Esophagus muscularis mucosa (tissue), 4 donors: Measurements from ENCODE around the gene ABCA1. TPM values are rescaled to one million over a fixed set of nuclear protein-coding genes. Genes with fewer than 3 reads are reported as not detected.
A peak's percentile ranks its signal among the peaks of the same experiment; 100 is the strongest.
"Not testable (repeated sequence)": the region's sequence is repeated elsewhere in the genome, so short reads cannot be mapped to it uniquely, and the experiment has no call there.

Experiments
- DNase-seq: peaks from one replicate; pipeline ENCODE4 v3.0.0-alpha.2; 2017; ENCODE audit errors: extremely low spot score
- H3K27ac ChIP-seq, 4 donors: fragments of 200-600 bp; sonication (generic); replicated peaks in 1 of 4; 1 replicate in 3 of 4; 2 replicates in 1 of 4; pipeline ENCODE4 v1.5.1; 2016 to 2019; ENCODE audit warnings: mild to moderate bottlenecking in 1 of 4
- H3K27me3 ChIP-seq, 4 donors: fragments of 200-600 bp; sonication (generic); one replicate each; pipeline versions ENCODE4 v1.5.1 to v1.6.0; 2016 to 2019
- H3K36me3 ChIP-seq, 4 donors: fragments of 200-600 bp; sonication (generic); one replicate each; pipeline ENCODE4 v1.5.1; 2016 to 2019
- H3K4me1 ChIP-seq, 4 donors: fragments of 200-600 bp; sonication (generic); one replicate each; pipeline ENCODE4 v1.5.1; 2016 to 2019
- H3K4me3 ChIP-seq, 4 donors: fragments of 200-600 bp; sonication (generic); 1 replicate in 2 of 4; 2 replicates in 2 of 4; pipeline ENCODE4 v1.5.1; 2016 to 2019; ENCODE audit warnings: mild to moderate bottlenecking in 4 of 4, moderate library complexity in 1 of 4
- H3K9me3 ChIP-seq, 4 donors: fragments of 200-600 bp; sonication (generic); 1 replicate in 3 of 4; 2 replicates in 1 of 4; pipeline ENCODE4 v1.5.1; 2016 to 2019
- CTCF ChIP-seq, 3 experiments: fragments of 200-600 bp in 2 of 3; fragments of 450-650 bp in 1 of 3; sonication (generic) in 2 of 3; IDR thresholded peaks; one replicate each; pipeline ENCODE4 v1.5.1; 2017 to 2019; ENCODE audit warnings: antibody characterized with exemption in 3 of 3, mild to moderate bottlenecking in 2 of 3, moderate library complexity in 1 of 3
- EP300 ChIP-seq: sonication (generic); formaldehyde crosslinking; IDR thresholded peaks from one replicate; pipeline ENCODE4 v1.6.1; 2017; ENCODE audit warnings: antibody characterized with exemption
- POLR2A ChIP-seq: fragments of 450-650 bp; IDR thresholded peaks from one replicate; pipeline ENCODE4 v1.6.1; 2017; ENCODE audit warnings: antibody characterized with exemption, moderate library complexity, mild to moderate bottlenecking, low read depth
- POLR2AphosphoS5 ChIP-seq, 2 donors: sonication (generic); formaldehyde crosslinking; IDR thresholded peaks; one replicate each; pipeline ENCODE4 v1.6.1; 2017; ENCODE audit warnings: antibody characterized with exemption in 2 of 2
- WGBS: methylation state at CpG from one replicate; pipeline ENCODE4 v1.1.5; 2018; 5-methylcytosine and 5-hydroxymethylcytosine counted together
- intact Hi-C: fragments of 100-400 bp; cut with DNase I; formaldehyde crosslinking; loops from one replicate; pipeline ENCODE4 v1.15.1; 2023
- total RNA-seq, 4 donors: library from RNA; depleted of rRNA; stranded (reverse); fragments of >200 nt; gene quantifications; one replicate each; pipeline versions ENCODE4 v1.1.0 to v1.2.1, GENCODE V29; 2016

The ABCA1 gene
- total RNA-seq, 4 donors from 2014 or later: 47.8 to 73.9 (median 54.7) TPM

DNA sequence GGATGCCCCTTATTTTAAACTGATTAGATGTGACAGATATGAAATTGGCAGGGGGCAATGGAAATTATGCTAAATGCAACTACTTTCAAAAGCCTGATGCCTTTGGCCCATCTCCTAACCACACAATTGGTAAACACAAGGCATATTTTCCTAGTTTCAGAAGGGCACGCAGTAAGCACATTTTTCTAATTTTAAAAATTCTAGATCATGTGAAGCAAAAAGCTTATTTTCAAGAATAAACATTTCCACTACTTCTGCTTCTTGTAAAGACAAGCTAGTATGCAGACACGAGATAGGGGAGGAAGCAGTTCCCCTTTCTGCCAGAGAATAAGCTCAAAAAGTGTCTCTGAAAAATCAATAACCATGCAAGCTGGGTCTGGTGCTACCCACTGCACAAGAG is 67.7 kb downstream of the ABCA1 start:
- DNase-seq: no peak
- intact Hi-C loops: loop anchor here (5.0 kb wide), 1 partner anchor 557 kb away; no protein-coding TSS in a partner anchor
- Histone ChIP-seq H3K36me3 (peaks cover 21 to 69% (median 53%) of the 10 kb centered on the region in 4 donors), H3K27ac (peak overlapping the region in 2 of 4 donors; percentile 5 to 37), H3K4me1 (peaks cover 25 to 73% (median 69%) of the 10 kb centered on the region in 4 donors), H3K4me3 (no peak overlapping the region), H3K27me3 (no peaks in the 10 kb centered on the region), H3K9me3 (no peaks in the 10 kb centered on the region)
- 51% methylated on average over 2 of the region's 2 CpGs for WGBS
- TF ChIP-seq CTCF (IDR thresholded peaks at IDR 0.05) (no peak), POLR2AphosphoS5 (IDR thresholded peaks at IDR 0.05) (no peak), POLR2A (no peak), EP300 (no peak)

DNA sequence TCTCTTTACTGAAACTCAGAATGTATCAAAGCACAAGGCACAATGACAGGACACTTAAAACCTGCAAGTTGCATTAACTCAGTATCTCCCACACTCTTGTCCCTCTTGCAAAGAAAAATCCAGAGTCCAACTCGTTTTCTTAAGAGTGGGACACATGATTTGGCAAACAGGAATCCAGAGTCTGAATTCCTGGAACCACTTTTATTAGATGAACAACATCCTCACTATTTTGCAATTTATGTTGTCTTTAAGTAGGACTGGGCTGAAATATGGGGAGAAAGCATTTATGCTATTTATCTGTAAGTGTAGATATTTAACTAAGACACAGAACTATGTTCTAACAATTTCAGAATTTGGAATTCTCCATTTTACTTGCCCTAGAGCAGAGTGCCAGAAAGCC is 69.1 kb downstream of the ABCA1 start:
- peak overlapping the region in 3 of 4 donors; percentile 5 to 37 (median 17) for H3K27ac ChIP-seq
- DNase-seq: no peak
- intact Hi-C loops: no loop called here

DNA sequence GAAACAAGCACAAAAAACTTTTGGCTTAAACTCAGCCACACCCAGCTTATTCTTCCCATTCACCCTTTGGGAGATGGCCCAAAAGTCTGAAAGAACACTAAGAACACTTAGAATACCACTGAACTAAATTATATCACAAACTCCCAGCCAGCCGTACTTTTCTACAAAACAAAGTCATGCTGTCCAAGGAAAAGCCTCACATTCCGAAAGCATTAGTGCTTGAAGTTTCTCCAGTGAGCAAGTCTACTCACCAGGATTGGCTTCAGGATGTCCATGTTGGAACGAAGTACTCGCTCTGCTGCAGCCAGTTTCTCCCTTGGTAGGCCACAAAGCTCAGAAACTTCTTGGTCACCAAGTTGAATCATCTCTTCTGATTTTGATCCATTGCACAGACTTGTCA is 69.7 kb downstream of the ABCA1 start:
- Histone ChIP-seq H3K36me3 (peaks cover 21 to 81% (median 64%) of the 10 kb centered on the region in 4 donors), H3K4me1 (peaks cover 10 to 73% (median 63%) of the 10 kb centered on the region in 4 donors), H3K4me3 (no peak overlapping the region), H3K27me3 (no peaks in the 10 kb centered on the region), H3K27ac (peak overlapping the region in 1 of 4 donors; percentile 17), H3K9me3 (no peaks in the 10 kb centered on the region)
- TF ChIP-seq POLR2AphosphoS5 (IDR thresholded peaks at IDR 0.05) (peak in 1 of 2 donors; percentile 12), POLR2A (no peak)
- WGBS: 69% methylated on average over 4 of the region's 4 CpGs
- intact Hi-C loops: no loop called here
- no peak for DNase-seq

More for the DNA sequence above, 69.1 kb downstream of the ABCA1 start:
- TF ChIP-seq CTCF (IDR thresholded peaks at IDR 0.05): no peak
- no peak for TF ChIP-seq POLR2A
- no peak for TF ChIP-seq POLR2AphosphoS5 (IDR thresholded peaks at IDR 0.05)
- no peak for TF ChIP-seq EP300
- Histone ChIP-seq H3K4me1 (peaks cover 16 to 73% (median 65%) of the 10 kb centered on the region in 4 donors), H3K27me3 (no peaks in the 10 kb centered on the region), H3K9me3 (no peaks in the 10 kb centered on the region), H3K4me3 (no peak overlapping the region), H3K36me3 (peaks cover 21 to 75% (median 63%) of the 10 kb centered on the region in 4 donors)
- WGBS: 62% methylated on average over 1 of the region's 1 CpG

GRCh38 chr9:104856413-104856941 is 71.5 kb downstream of the ABCA1 start:
- no peak for DNase-seq
- H3K27ac ChIP-seq: peak overlapping the region in 1 of 4 donors; percentile 17
- peaks cover 20 to 89% (median 64%) of the 10 kb centered on the region in 4 donors for H3K36me3 ChIP-seq
- 81% methylated on average over 5 of the region's 5 CpGs for WGBS
- no peaks in the 10 kb centered on the region for H3K9me3 ChIP-seq
- peaks cover 8 to 78% (median 60%) of the 10 kb centered on the region in 4 donors for H3K4me1 ChIP-seq
- H3K4me3 ChIP-seq: no peak overlapping the region
- intact Hi-C loops: no loop called here
- H3K27me3 ChIP-seq: no peaks in the 10 kb centered on the region
- TF ChIP-seq EP300: no peak
- no peak for TF ChIP-seq CTCF (IDR thresholded peaks at IDR 0.05)
- TF ChIP-seq POLR2AphosphoS5 (IDR thresholded peaks at IDR 0.05): no peak
- no peak for TF ChIP-seq POLR2A

DNA sequence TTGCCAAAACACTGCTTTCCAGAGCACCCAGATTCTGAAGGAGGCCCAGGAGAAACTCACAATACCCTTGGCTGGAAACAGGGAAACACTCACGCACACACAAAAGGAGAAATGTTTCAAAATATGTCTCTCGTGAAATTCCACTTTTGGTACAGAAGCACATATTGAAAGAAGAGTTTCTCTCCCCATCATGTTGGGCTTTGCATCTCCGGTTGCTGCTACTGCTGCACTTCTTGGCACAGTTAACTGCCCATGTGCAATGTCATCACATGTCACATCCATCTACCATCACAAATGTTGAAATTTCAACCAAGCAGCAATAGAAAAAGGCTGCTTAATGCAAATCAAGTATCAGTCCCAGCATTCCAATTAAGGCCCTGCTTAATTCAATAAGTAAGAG is 72.1 kb downstream of the ABCA1 start:
- WGBS: 52% methylated on average over 3 of the region's 3 CpGs
- no peak overlapping the region for H3K27ac ChIP-seq
- intact Hi-C loops: no loop called here
- TF ChIP-seq EP300 (no peak), CTCF (IDR thresholded peaks at IDR 0.05) (no peak), POLR2AphosphoS5 (IDR thresholded peaks at IDR 0.05) (no peak), POLR2A (no peak)
- H3K4me3 ChIP-seq: no peak overlapping the region
- DNase-seq: no peak
- H3K9me3 ChIP-seq: no peaks in the 10 kb centered on the region
- H3K4me1 ChIP-seq: peaks cover 15 to 80% (median 66%) of the 10 kb centered on the region in 4 donors
- no peaks in the 10 kb centered on the region for H3K27me3 ChIP-seq
- peaks cover 14 to 89% (median 58%) of the 10 kb centered on the region in 4 donors for H3K36me3 ChIP-seq

GRCh38 chr9:104855258-104855657 is 72.7 kb downstream of the ABCA1 start:
- DNase-seq, H3K27ac ChIP-seq, H3K4me3 ChIP-seq, intact Hi-C loops, H3K9me3 ChIP-seq, H3K27me3 ChIP-seq: not testable (repeated sequence)
- 90% methylated on average over 7 of the region's 7 CpGs for WGBS
- Histone ChIP-seq H3K36me3 (peaks cover 14 to 83% (median 55%) of the 10 kb centered on the region in 4 donors), H3K4me1 (peaks cover 15 to 80% (median 71%) of the 10 kb centered on the region in 4 donors)
